A549 (cell line): ENCODE results near the gene CNST. TPM values are rescaled to one million over a fixed set of nuclear protein-coding genes. Genes with fewer than 3 reads are reported as not detected.

Source experiments
- ATAC-seq, 2 experiments: fragments of 200-7000 bp in 1 of 2; fragments of >200 bp in 1 of 2; cut with Nextera tagmentation in 1 of 2; cut with Tn5 transposase in 1 of 2; 3 replicates each; pipeline versions ENCODE4 v1.8.0 to v1.9.1; 2018 to 2020; ENCODE audit warnings: mild to moderate bottlenecking in 1 of 2, moderate library complexity in 1 of 2
- CTCF ChIA-PET: fragments of 300-600 bp; sonication (Branson Sonifier 250); formaldehyde crosslinking; extraction: SDS; loops from one replicate; lab custom pipeline; 2021; ENCODE audit warnings: antibody characterized with exemption, inconsistent platforms; lab: Yijun Ruan, JAX
- POLR2A ChIA-PET: fragments of 350-600 bp; formaldehyde crosslinking; extraction: SDS; loops from one replicate; lab custom pipeline; 2021; ENCODE audit warnings: antibody characterized with exemption, inconsistent platforms; lab: Yijun Ruan, JAX
- DNase-seq, 2 experiments: peaks; one replicate each; pipeline versions ENCODE4 v3.0.0 to v3.0.0-alpha.2; 2011 to 2016; ENCODE audit warnings: low read depth in 1 of 2, low spot score in 1 of 2
- FAIRE-seq: peaks from 2 replicates; lab custom pipeline; 2011; peaks lifted over from hg19 to GRCh38; lab: Jason Lieb, UNC
- H3K27ac ChIP-seq, 2 experiments: fragments of >200 bp; sonication (Bioruptor Twin); formaldehyde crosslinking; 3 replicates each; pipeline ENCODE4 v1.5.1; 2016 to 2017
- H3K4me1 ChIP-seq: fragments of >200 bp; sonication (Bioruptor Twin); formaldehyde crosslinking; 3 replicates; pipeline ENCODE4 v1.6.1; 2016
- H3K4me2 ChIP-seq: fragments of >200 bp; sonication (Bioruptor Twin); formaldehyde crosslinking; 3 replicates; pipeline ENCODE4 v1.6.1; 2016
- H3K4me3 ChIP-seq: fragments of >200 bp; sonication (Bioruptor Twin); formaldehyde crosslinking; 3 replicates; pipeline ENCODE4 v1.5.1; 2016
- H3K9me3 ChIP-seq: fragments of >200 bp; sonication (Bioruptor Twin); formaldehyde crosslinking; 3 replicates; pipeline ENCODE4 v1.6.1; 2016
- CBX2 ChIP-seq: fragments of 200-600 bp; sonication (generic); IDR thresholded peaks from 2 replicates; pipeline ENCODE4 v1.6.1; 2016; ENCODE audit warnings: low read depth, mild to moderate bottlenecking, borderline replicate concordance
- CTCF ChIP-seq: fragments of >200 bp; sonication (Bioruptor Twin); formaldehyde crosslinking; IDR thresholded peaks from 3 replicates; pipeline ENCODE4 v1.5.1; 2016
- E2F6 ChIP-seq: IDR thresholded peaks from 2 replicates; pipeline ENCODE4 v1.6.1; 2012; ENCODE audit warnings: low read depth, borderline replicate concordance
- EHF ChIP-seq: fragments of 250-450 bp; sonication (Bioruptor Pico); IDR thresholded peaks from 2 replicates; pipeline ENCODE4 v1.5.0; 2020; ENCODE audit warnings: mild to moderate bottlenecking
- ELK1 ChIP-seq: fragments of 150-350 bp; IDR thresholded peaks from 2 replicates; pipeline ENCODE4 v1.6.1; 2014; ENCODE audit warnings: low read depth, mild to moderate bottlenecking, low read length
- EP300 ChIP-seq, 2 experiments: fragments of >200 bp; sonication (Bioruptor Twin); formaldehyde crosslinking; IDR thresholded peaks; 2 replicates in 1 of 2; 3 replicates in 1 of 2; pipeline ENCODE4 v1.6.1; 2016 to 2017
- FOSB ChIP-seq: fragments of 250-450 bp; sonication (Bioruptor Pico); IDR thresholded peaks from 2 replicates; pipeline ENCODE4 v1.5.0; 2020; ENCODE audit warnings: mild to moderate bottlenecking, moderate library complexity
- FOSL2 ChIP-seq, 2 experiments: fragments of 450-650 bp in 1 of 2; fragments of >200 bp in 1 of 2; sonication (Bioruptor Twin) in 1 of 2; formaldehyde crosslinking; IDR thresholded peaks; 2 replicates each; pipeline versions ENCODE4 v1.5.0 to v1.6.1; 2016 to 2020; ENCODE audit warnings: mild to moderate bottlenecking in 1 of 2, moderate library complexity in 1 of 2
- GATA3 ChIP-seq: IDR thresholded peaks from 2 replicates; pipeline ENCODE4 v1.6.1; 2012; ENCODE audit warnings: borderline replicate concordance
- HEYL ChIP-seq: fragments of 250-450 bp; sonication (Bioruptor Pico); IDR thresholded peaks from 2 replicates; pipeline ENCODE4 v1.8.0; 2021; ENCODE audit warnings: mild to moderate bottlenecking, moderate library complexity
- KDM1A ChIP-seq: fragments of 200-600 bp; sonication (generic); IDR thresholded peaks from 2 replicates; pipeline ENCODE4 v1.6.1; 2016; ENCODE audit warnings: low read depth, mild to moderate bottlenecking
- MAFK ChIP-seq: fragments of 450-650 bp; IDR thresholded peaks from 2 replicates; pipeline ENCODE4 v1.6.1; 2014; ENCODE audit not compliant: partially characterized antibody
- MYC ChIP-seq: IDR thresholded peaks from 2 replicates; pipeline ENCODE4 v1.6.1; 2012; ENCODE audit warnings: mild to moderate bottlenecking, inconsistent platforms, low read length, improper control_type of control experiment, borderline replicate concordance
- NR3C1 ChIP-seq: fragments of >200 bp; sonication (Bioruptor Twin); formaldehyde crosslinking; IDR thresholded peaks from 3 replicates; pipeline ENCODE4 v1.6.1; 2017
- PHF8 ChIP-seq: fragments of 200-600 bp; sonication (generic); IDR thresholded peaks from 2 replicates; pipeline ENCODE4 v1.6.1; 2016; ENCODE audit warnings: low read depth, mild to moderate bottlenecking, antibody characterized with exemption, moderate library complexity, borderline replicate concordance
- POLR2A ChIP-seq: IDR thresholded peaks from 2 replicates; pipeline ENCODE4 v1.6.1; 2012; ENCODE audit warnings: mild to moderate bottlenecking, low read length
- POLR2AphosphoS2 ChIP-seq: conservative IDR thresholded peaks from 2 replicates; pipeline ENCODE4 v1.6.1; 2012; ENCODE audit warnings: low read length, improper control_type of control experiment, inconsistent platforms
- RARB ChIP-seq: fragments of 250-450 bp; sonication (Bioruptor Pico); IDR thresholded peaks from 2 replicates; pipeline ENCODE4 v1.8.0; 2021; ENCODE audit warnings: mild to moderate bottlenecking, moderate library complexity
- RCOR1 ChIP-seq: fragments of 150-350 bp; IDR thresholded peaks from 2 replicates; pipeline ENCODE4 v1.6.1; 2014; ENCODE audit warnings: antibody characterized with exemption, low read length, low read depth
- SREBF2 ChIP-seq: fragments of 450-650 bp; IDR thresholded peaks from 2 replicates; pipeline ENCODE4 v1.6.1; 2014; ENCODE audit warnings: mild to moderate bottlenecking, moderate library complexity
- TP53 ChIP-seq: fragments of 250-450 bp; sonication (Bioruptor Pico); IDR thresholded peaks from 2 replicates; pipeline ENCODE4 v1.5.0; 2021; ENCODE audit warnings: mild to moderate bottlenecking, moderate library complexity
- ZNF302 ChIP-seq: fragments of 250-450 bp; sonication (Bioruptor Pico); IDR thresholded peaks from 2 replicates; pipeline ENCODE4 v1.9.0; 2021; ENCODE audit warnings: inconsistent platforms, mild to moderate bottlenecking, moderate library complexity
- ZSCAN20 ChIP-seq: fragments of 250-450 bp; sonication (Bioruptor Pico); IDR thresholded peaks from 2 replicates; pipeline ENCODE4 v1.8.0; 2022; ENCODE audit warnings: mild to moderate bottlenecking, moderate library complexity
- WGBS: methylation state at CpG from one replicate; pipeline ENCODE4 v1.1.6; 2017; ENCODE audit errors: missing lambda C conversion rate; 5-methylcytosine and 5-hydroxymethylcytosine counted together
- polyA plus RNA-seq, 4 experiments: library from polyadenylated mRNA; depleted of rRNA in 3 of 4; stranded (reverse); fragments of >200 nt; fragmentation: RNase III in 1 of 4; extraction: RNeasy Plus Mini Kit Qiagen cat#74134 plus additional on column Dnase treatment in 1 of 4; gene quantifications; 2 replicates in 3 of 4; 3 replicates in 1 of 4; pipeline ENCODE4 v1.2.3, GENCODE V29; 2011 to 2017

The CNST gene
- polyA plus RNA-seq, 2 of the 4 experiments (the other 2 are of a cell fraction) = 7.9 to 23.0 TPM

DNA sequence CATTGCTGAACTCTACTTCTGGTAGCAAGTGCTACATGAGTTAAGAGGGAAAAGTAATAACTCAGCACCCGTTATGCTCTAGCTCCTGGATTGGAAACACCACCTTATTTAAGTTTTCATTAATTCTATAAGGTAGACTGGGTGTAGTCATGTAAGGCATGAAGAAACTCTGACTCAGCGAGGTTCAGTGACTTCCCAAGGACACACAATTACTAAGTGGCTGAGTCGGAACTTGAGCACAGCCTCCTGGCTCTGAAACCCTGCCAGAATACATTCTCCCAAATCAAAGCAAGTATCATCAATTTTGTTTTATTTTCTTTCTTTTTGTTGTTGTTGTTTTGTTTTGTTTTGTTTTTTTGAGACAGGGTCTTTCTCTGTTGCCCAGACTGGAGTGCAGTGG is 128.9 kb downstream of the CNST start:
- H3K4me1 ChIP-seq = peaks cover 3% of the 10 kb centered on the region; the same call in 2 of the 3 replicates
- TF ChIP-seq ZNF302 (CRISPR knock-in tag) (no peak), CTCF (no peak), CBX2 (no peak), HEYL (CRISPR knock-in tag) (no peak), RARB (CRISPR knock-in tag) (no peak)
- TF ChIP-seq, all 56 proteins: peak for 0
- CTCF ChIA-PET = interaction anchor here (0.9 to 2.5 kb wide), 8 partner anchors 9 to 1550 kb away, joined by 3 to 14 read pairs (median 4); partner anchors contain the start of gene SCCPDH
- POLR2A ChIA-PET = no interaction called here
- Histone ChIP-seq H3K4me2 (no peak overlapping the region), H3K27ac (no peak overlapping the region), H3K9me3 (no peaks in the 10 kb centered on the region), H3K4me3 (no peak overlapping the region)
- ATAC-seq = no peak
- 45% methylated on average over 3 of the region's 3 CpGs for WGBS
- no peak for DNase-seq
- FAIRE-seq = no peak

DNA sequence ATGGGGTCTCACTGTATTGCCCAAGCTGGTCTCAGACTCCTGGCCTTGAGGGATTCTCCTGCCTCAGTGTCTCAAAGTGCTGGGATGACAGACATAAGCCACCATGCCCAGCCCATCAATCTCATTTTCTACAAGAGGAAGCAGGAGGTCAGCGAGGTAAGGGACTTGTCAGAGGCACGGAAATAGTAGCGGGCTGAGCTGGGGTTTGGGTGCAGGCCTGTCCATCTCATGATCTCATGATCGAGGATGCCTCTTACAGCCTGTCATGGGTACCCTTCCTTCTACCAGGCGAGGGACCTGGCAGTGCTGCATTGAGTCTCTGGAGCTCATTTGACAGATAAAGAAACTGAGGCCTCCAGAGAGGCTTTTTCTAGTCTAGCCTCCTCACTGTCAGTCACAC is 129.4 kb downstream of the CNST start:
- Histone ChIP-seq H3K4me3 (no peak overlapping the region), H3K4me1 (peaks cover 3% of the 10 kb centered on the region; the same call in 2 of the 3 replicates), H3K4me2 (no peak overlapping the region), H3K27ac (no peak overlapping the region), H3K9me3 (no peaks in the 10 kb centered on the region)
- DNase-seq = no peak
- no peak for FAIRE-seq
- WGBS = 95% methylated on average over 5 of the region's 5 CpGs
- CTCF ChIA-PET = interaction anchor here (0.7 to 2.5 kb wide), 13 partner anchors 9 to 1551 kb away, joined by 3 to 14 read pairs (median 3); partner anchors contain the start of gene SCCPDH
- ATAC-seq = no peak
- TF ChIP-seq POLR2A = no peak
- no peak for TF ChIP-seq NR3C1
- TF ChIP-seq EHF (CRISPR knock-in tag) = no peak
- no peak for TF ChIP-seq ZSCAN20
- TF ChIP-seq CTCF = no peak
- no peak for TF ChIP-seq GATA3
- POLR2A ChIA-PET = no interaction called here

GRCh38 chr1:246698466-246699094 is 132.3 kb downstream of the CNST start:
- peak in 1 of 2 experiments; percentile 3; a peak in 1 of 6 replicates for ATAC-seq
- H3K27ac ChIP-seq = peak overlapping the region; percentile 68 to 72
- H3K4me1 ChIP-seq = peaks cover 3% of the 10 kb centered on the region; the same call in 2 of the 3 replicates
- no peaks in the 10 kb centered on the region for H3K9me3 ChIP-seq
- no peak for DNase-seq
- ChIA-PET POLR2A (no interaction called here), CTCF (interaction anchor here (0.7 to 1.4 kb wide), 2 partner anchors 1542 to 1546 kb away, joined by 3 read pairs; no protein-coding TSS in a partner anchor)
- H3K4me2 ChIP-seq = peak overlapping the region; percentile 77
- FAIRE-seq = no peak
- 88% methylated on average over 8 of the region's 8 CpGs for WGBS
- TF ChIP-seq SREBF2 (no peak), E2F6 (no peak), KDM1A (no peak), EHF (CRISPR knock-in tag) (no peak), PHF8 (no peak), ELK1 (no peak), POLR2AphosphoS2 (no peak), FOSB (CRISPR knock-in tag) (no peak), FOSL2 (IDR thresholded peaks at IDR 0.05) (no peak), FOSL2 (CRISPR knock-in tag; IDR thresholded peaks at IDR 0.05) (no peak), MYC (no peak), EP300 (IDR thresholded peaks at IDR 0.05) (no peak), MAFK (no peak), POLR2A (no peak), TP53 (CRISPR knock-in tag) (no peak), RCOR1 (no peak), HEYL (CRISPR knock-in tag) (no peak), GATA3 (no peak)
- TF ChIP-seq, all 56 proteins: peak for 0
- H3K4me3 ChIP-seq = peak overlapping the region; percentile 35
